HEK293 (cell line): ENCODE data around the gene VASN.

ENCODE experiments used
- GLI2 ChIP-seq: fragments of 450-650 bp; formaldehyde crosslinking; IDR thresholded peaks from 2 replicates; pipeline ENCODE4; 2017; ENCODE audit warnings: missing biosample characterization, missing genetic modification characterization, low read depth, borderline replicate concordance
- IKZF3 ChIP-seq: fragments of 450-650 bp; IDR thresholded peaks from 2 replicates; pipeline ENCODE4 v1.5.0; 2018; ENCODE audit warnings: missing biosample characterization, mild to moderate bottlenecking, missing genetic modification characterization, moderate library complexity
- MEIS1 ChIP-seq: sonication (generic); formaldehyde crosslinking; IDR thresholded peaks from 2 replicates; pipeline ENCODE4 v1.8.1; 2022; ENCODE audit warnings: missing genetic modification reagents, mild to moderate bottlenecking, borderline replicate concordance
- TCF7L2 ChIP-seq: IDR thresholded peaks from 2 replicates; pipeline ENCODE4 v1.6.1; 2011; ENCODE audit warnings: low read depth, mild to moderate bottlenecking, inconsistent platforms, low read length, moderate library complexity, borderline replicate concordance
- YY2 ChIP-seq: fragments of 450-650 bp; formaldehyde crosslinking; IDR thresholded peaks from 2 replicates; pipeline ENCODE4 v1.5.1; 2016; ENCODE audit warnings: missing biosample characterization, missing genetic modification characterization
- ZEB2 ChIP-seq: fragments of 450-650 bp; formaldehyde crosslinking; IDR thresholded peaks from 2 replicates; pipeline ENCODE4 v1.5.1; 2016; ENCODE audit warnings: missing biosample characterization, missing genetic modification characterization
- ZNF670 ChIP-seq: fragments of 450-650 bp; formaldehyde crosslinking; IDR thresholded peaks from 2 replicates; pipeline ENCODE4 v1.5.1; 2016; ENCODE audit warnings: missing biosample characterization, missing genetic modification characterization, low read depth
- ZNF707 ChIP-seq: fragments of 450-650 bp; formaldehyde crosslinking; IDR thresholded peaks from 2 replicates; pipeline ENCODE4 v1.5.1; 2016; ENCODE audit warnings: missing biosample characterization, missing genetic modification characterization
- ZNF768 ChIP-seq: fragments of 450-650 bp; formaldehyde crosslinking; IDR thresholded peaks from 2 replicates; pipeline ENCODE4 v1.5.1; 2018; ENCODE audit warnings: missing biosample characterization, mild to moderate bottlenecking, missing genetic modification characterization
- TF ChIP-seq, protein P1 (sequence below): fragments of 450-650 bp; formaldehyde crosslinking; IDR thresholded peaks from 2 replicates; pipeline ENCODE4 v1.5.1; 2017; ENCODE audit warnings: missing biosample characterization, mild to moderate bottlenecking, missing genetic modification characterization, moderate library complexity
- TF ChIP-seq, protein P2 (sequence below): fragments of 450-650 bp; formaldehyde crosslinking; IDR thresholded peaks from 2 replicates; pipeline ENCODE4 v1.5.1; 2016; ENCODE audit warnings: missing biosample characterization, missing genetic modification characterization

DNA sequence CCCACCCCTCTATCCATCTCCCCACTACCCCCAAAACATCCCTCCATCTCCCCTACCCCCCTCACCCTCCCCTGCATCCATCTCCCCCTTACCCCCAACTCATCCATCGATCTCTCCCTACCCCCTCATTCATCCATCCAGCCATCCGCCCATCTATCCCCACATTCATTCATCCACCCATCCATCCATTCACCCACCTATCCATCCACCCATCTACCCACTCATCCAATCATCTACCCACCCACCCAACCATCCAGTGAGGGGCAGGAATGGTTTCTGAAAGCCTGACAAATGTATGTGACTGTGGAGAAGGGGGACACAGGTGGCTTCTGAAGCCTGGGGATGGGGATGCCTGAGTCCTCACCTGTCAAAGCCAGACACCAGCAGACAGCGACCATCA lies 11.7 kb upstream of the VASN start:
- no peak for TF ChIP-seq ZNF707 (tag by site-specific recombination)
- TF ChIP-seq, protein P1, sequence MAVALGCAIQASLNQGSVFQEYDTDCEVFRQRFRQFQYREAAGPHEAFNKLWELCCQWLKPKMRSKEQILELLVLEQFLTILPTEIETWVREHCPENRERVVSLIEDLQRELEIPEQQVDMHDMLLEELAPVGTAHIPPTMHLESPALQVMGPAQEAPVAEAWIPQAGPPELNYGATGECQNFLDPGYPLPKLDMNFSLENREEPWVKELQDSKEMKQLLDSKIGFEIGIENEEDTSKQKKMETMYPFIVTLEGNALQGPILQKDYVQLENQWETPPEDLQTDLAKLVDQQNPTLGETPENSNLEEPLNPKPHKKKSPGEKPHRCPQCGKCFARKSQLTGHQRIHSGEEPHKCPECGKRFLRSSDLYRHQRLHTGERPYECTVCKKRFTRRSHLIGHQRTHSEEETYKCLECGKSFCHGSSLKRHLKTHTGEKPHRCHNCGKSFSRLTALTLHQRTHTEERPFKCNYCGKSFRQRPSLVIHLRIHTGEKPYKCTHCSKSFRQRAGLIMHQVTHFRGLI (tag by site-specific recombination): no peak
- TF ChIP-seq, protein P2, sequence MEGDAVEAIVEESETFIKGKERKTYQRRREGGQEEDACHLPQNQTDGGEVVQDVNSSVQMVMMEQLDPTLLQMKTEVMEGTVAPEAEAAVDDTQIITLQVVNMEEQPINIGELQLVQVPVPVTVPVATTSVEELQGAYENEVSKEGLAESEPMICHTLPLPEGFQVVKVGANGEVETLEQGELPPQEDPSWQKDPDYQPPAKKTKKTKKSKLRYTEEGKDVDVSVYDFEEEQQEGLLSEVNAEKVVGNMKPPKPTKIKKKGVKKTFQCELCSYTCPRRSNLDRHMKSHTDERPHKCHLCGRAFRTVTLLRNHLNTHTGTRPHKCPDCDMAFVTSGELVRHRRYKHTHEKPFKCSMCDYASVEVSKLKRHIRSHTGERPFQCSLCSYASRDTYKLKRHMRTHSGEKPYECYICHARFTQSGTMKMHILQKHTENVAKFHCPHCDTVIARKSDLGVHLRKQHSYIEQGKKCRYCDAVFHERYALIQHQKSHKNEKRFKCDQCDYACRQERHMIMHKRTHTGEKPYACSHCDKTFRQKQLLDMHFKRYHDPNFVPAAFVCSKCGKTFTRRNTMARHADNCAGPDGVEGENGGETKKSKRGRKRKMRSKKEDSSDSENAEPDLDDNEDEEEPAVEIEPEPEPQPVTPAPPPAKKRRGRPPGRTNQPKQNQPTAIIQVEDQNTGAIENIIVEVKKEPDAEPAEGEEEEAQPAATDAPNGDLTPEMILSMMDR (tag by site-specific recombination): no peak
- TF ChIP-seq TCF7L2: no peak
- TF ChIP-seq ZEB2 (tag by site-specific recombination): no peak
- no peak for TF ChIP-seq ZNF670 (tag by site-specific recombination)
- no peak for TF ChIP-seq ZNF768 (tag by site-specific recombination)
- TF ChIP-seq MEIS1 (CRISPR knock-in tag): no peak
- no peak for TF ChIP-seq YY2 (tag by site-specific recombination)
- TF ChIP-seq IKZF3 (tag by site-specific recombination): no peak
- TF ChIP-seq GLI2 (tag by site-specific recombination): no peak
